DND-41 (cell line): Measurements from ENCODE around the gene MYDGF.

Source experiments
- ATAC-seq: fragments of 200-7000 bp; cut with Tn5 transposase; 3 replicates; pipeline ENCODE4 v1.9.1; 2021; ENCODE audit warnings: low read depth; ENCODE audit not compliant: insufficient read depth
- DNase-seq: peaks from one replicate; pipeline ENCODE4 v3.0.0-alpha.2; 2020
- H2AFZ ChIP-seq: 2 replicates; pipeline ENCODE4 v1.6.0; 2012; ENCODE audit warnings: low read depth, low read length
- H3K27ac ChIP-seq: 2 replicates; pipeline ENCODE4 v1.5.1; 2012; ENCODE audit warnings: low read length, inconsistent platforms
- H3K27me3 ChIP-seq: fragments of 200-600 bp; sonication (generic); 2 replicates; pipeline ENCODE4 v1.6.0; 2012; ENCODE audit warnings: low read length, mild to moderate bottlenecking, inconsistent platforms; ENCODE audit not compliant: insufficient read depth, poor library complexity
- H3K36me3 ChIP-seq: 2 replicates; pipeline ENCODE4 v1.5.1; 2012; ENCODE audit warnings: low read length, inconsistent platforms; ENCODE audit not compliant: insufficient read depth
- H3K4me1 ChIP-seq: 2 replicates; pipeline ENCODE4 v1.5.1; 2012; ENCODE audit warnings: mild to moderate bottlenecking, low read length; ENCODE audit not compliant: insufficient read depth
- H3K4me2 ChIP-seq: 2 replicates; pipeline ENCODE4 v1.6.0; 2012; ENCODE audit warnings: mild to moderate bottlenecking, moderate library complexity, low read length, inconsistent platforms; ENCODE audit not compliant: insufficient read depth
- H3K4me3 ChIP-seq, 2 experiments: fragments of 200-600 bp in 1 of 2; shearing (Covaris generic) in 1 of 2; 2 replicates each; pipeline ENCODE4 v1.5.1; 2012 to 2016; ENCODE audit warnings: inconsistent platforms in 2 of 2, low read length in 2 of 2, mild to moderate bottlenecking in 2 of 2, low read depth in 1 of 2, moderate library complexity in 1 of 2
- H3K79me2 ChIP-seq: 2 replicates; pipeline ENCODE4 v1.6.0; 2012; ENCODE audit warnings: low read length, inconsistent platforms; ENCODE audit not compliant: insufficient read depth
- H3K9ac ChIP-seq: 2 replicates; pipeline ENCODE4 v1.6.0; 2012; ENCODE audit warnings: low read depth, mild to moderate bottlenecking, inconsistent platforms, low read length, moderate library complexity
- H3K9me3 ChIP-seq: 2 replicates; pipeline ENCODE4 v1.5.1; 2012; ENCODE audit warnings: low read length, moderate library complexity, mild to moderate bottlenecking, inconsistent platforms; ENCODE audit not compliant: insufficient read depth, severe bottlenecking
- H4K20me1 ChIP-seq: 2 replicates; pipeline ENCODE4 v1.6.0; 2012; ENCODE audit warnings: low read length; ENCODE audit not compliant: insufficient read depth
- EZH2 ChIP-seq: IDR thresholded peaks from 3 replicates; pipeline ENCODE4 v1.6.1; 2012; ENCODE audit warnings: borderline replicate concordance, low read depth, mild to moderate bottlenecking, moderate library complexity, low read length, inconsistent platforms; ENCODE audit not compliant: severe bottlenecking
- TF ChIP-seq, protein P1 (sequence below): IDR thresholded peaks from 2 replicates; pipeline ENCODE4 v1.5.1; 2012; ENCODE audit warnings: borderline replicate concordance, low read length, moderate library complexity, mild to moderate bottlenecking; ENCODE audit not compliant: poor library complexity, severe bottlenecking; ENCODE audit errors: extremely low read depth

The MYDGF gene

DNA sequence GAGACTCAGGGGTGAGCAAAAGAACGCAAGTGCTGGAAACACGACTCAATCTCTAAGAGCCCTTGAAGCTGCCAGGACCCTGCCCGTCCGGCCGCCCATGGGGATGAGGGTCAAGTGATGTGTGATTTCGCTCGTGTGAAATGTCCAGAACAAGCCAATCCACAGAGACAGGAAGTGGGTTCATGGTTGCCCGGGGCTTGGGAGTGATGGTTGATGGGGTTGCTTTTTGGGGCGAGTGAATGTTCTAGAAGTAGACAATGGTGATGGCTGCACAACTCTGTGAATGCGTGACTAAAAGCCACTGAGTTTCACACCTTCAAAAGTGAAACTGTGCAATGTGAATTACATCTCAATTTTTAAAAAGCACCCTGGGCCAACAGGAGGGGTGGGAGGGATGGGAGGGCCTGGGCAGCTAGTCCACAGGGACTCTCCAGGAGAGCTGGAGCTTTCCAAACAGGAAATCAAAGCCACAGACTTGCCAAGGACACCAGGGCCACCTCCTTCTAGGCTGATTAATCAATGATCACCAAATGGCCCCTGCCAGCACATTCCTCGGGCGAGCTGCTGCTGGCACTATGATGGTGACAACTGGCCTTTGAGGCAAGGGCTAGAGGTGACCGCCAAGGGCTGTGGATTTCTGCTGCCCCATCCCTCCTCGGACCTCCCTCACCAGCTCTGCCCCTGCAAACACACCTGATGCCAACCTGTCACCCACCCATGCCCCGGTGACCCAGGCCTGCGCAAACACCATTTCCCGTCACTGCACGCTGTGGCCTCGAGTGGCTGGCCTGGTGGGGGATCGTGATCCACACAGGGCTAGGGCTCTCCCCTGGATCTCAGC, 39.5 kb upstream of the MYDGF start:
- Histone ChIP-seq H3K27ac (no peak overlapping the region), H2AFZ (no peak overlapping the region), H3K79me2 (no peaks in the 10 kb centered on the region), H3K9ac (no peak overlapping the region), H4K20me1 (peaks cover 12% of the 10 kb centered on the region), H3K4me1 (no peaks in the 10 kb centered on the region), H3K9me3 (no peaks in the 10 kb centered on the region), H3K4me3 (no peak overlapping the region), H3K36me3 (peaks cover 70% of the 10 kb centered on the region), H3K4me2 (no peak overlapping the region), H3K27me3 (no peaks in the 10 kb centered on the region)
- TF ChIP-seq, protein P1, sequence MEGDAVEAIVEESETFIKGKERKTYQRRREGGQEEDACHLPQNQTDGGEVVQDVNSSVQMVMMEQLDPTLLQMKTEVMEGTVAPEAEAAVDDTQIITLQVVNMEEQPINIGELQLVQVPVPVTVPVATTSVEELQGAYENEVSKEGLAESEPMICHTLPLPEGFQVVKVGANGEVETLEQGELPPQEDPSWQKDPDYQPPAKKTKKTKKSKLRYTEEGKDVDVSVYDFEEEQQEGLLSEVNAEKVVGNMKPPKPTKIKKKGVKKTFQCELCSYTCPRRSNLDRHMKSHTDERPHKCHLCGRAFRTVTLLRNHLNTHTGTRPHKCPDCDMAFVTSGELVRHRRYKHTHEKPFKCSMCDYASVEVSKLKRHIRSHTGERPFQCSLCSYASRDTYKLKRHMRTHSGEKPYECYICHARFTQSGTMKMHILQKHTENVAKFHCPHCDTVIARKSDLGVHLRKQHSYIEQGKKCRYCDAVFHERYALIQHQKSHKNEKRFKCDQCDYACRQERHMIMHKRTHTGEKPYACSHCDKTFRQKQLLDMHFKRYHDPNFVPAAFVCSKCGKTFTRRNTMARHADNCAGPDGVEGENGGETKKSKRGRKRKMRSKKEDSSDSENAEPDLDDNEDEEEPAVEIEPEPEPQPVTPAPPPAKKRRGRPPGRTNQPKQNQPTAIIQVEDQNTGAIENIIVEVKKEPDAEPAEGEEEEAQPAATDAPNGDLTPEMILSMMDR, result no peak
- no peak for TF ChIP-seq EZH2
- ATAC-seq, result no peak
- DNase-seq, result no peak

DNA sequence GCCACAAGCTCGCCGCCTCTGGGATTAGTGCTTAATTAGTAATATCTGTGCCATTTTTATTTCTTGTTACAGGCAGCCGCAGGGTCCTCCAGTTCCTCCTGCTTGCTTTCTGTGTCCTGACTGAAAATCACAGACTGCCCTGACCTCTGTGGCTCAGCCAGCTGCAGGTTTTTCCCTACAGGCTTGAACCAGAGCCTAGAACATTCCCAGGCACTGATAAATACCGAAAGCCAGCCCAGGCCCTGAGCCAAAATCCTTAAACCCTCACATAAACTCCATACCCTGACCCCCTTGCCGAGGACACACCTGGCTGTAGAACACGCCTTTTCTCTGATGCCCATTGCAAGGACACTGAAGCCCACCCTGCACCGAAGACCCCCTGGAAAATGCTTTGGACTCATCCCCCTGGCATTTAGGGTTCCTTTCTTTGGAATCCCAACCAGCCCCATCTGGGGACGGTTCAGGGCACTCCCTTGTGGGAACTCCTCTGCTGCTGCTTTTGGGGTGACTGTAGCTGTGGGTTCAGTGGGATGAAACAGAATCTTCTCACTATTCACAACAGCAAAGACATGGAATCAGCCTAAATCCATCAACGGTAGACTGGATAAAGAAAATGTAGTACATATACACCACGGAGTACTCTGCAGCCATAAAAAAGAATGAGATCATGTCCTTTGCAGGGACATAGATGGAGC, 38.0 kb upstream of the MYDGF start:
- ATAC-seq (no peak), DNase-seq (no peak)
- Histone ChIP-seq H3K27ac (no peak overlapping the region), H2AFZ (no peak overlapping the region), H3K36me3 (peaks cover 68% of the 10 kb centered on the region), H3K9me3 (no peaks in the 10 kb centered on the region), H3K9ac (no peak overlapping the region), H4K20me1 (peaks cover 12% of the 10 kb centered on the region), H3K4me3 (no peak overlapping the region), H3K4me2 (no peak overlapping the region), H3K27me3 (no peaks in the 10 kb centered on the region), H3K4me1 (no peaks in the 10 kb centered on the region), H3K79me2 (no peaks in the 10 kb centered on the region)
- TF ChIP-seq, protein P1, result no peak
- no peak for TF ChIP-seq EZH2

DNA sequence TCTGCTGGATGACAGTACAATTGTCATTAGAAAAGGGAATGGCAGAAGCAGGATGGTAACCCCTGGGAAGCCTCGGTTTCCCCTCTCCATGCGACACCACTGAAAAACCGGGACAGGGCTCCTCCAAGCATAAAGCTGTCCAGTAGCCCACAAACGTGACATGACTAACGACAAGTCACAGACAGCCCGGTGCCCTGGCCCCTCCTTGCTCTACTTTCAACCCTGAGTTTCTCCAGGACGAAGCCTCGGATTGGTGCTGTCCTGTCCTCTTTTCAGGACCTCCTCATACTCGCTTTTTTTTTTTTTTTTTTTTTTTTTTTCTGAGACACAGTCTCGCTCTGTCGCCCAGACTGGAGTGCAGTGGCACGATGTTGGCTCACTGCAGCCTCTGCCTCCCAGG, 37.2 kb upstream of the MYDGF start:
- no peak for ATAC-seq
- Histone ChIP-seq H3K27ac (no peak overlapping the region), H3K4me3 (no peak overlapping the region), H3K9ac (no peak overlapping the region), H3K4me2 (no peak overlapping the region), H4K20me1 (peaks cover 10% of the 10 kb centered on the region), H3K9me3 (no peaks in the 10 kb centered on the region), H2AFZ (no peak overlapping the region), H3K4me1 (no peaks in the 10 kb centered on the region), H3K79me2 (no peaks in the 10 kb centered on the region), H3K36me3 (peaks cover 68% of the 10 kb centered on the region), H3K27me3 (no peaks in the 10 kb centered on the region)
- DNase-seq, result no peak
- TF ChIP-seq EZH2, result no peak
- TF ChIP-seq, protein P1, result no peak
